ENCODE results near the gene SLC26A3. TPM values are rescaled to one million over a fixed set of nuclear protein-coding genes. Genes with fewer than 3 reads are reported as not detected.

SLC26A3 gene
- total and polyA plus RNA-seq, 2 of the 8 experiments (the other 6 are each of a cell fraction or from before 2014, with no cell fraction given), result not detected

GRCh38 chr7:107718456-107719193, 84.4 kb downstream of the SLC26A3 start:
- H3K4me1 ChIP-seq (replicated peaks in 1 of 4; ENCODE audit: control insufficient read depth in 3 of 4, insufficient read depth in 4 of 4, low read length in 3 of 4), result no peaks in the 10 kb centered on the region
- no peaks in the 10 kb centered on the region for H3K79me1 ChIP-seq (ENCODE audit: low read depth, low read length)
- no peak overlapping the region for H3K27ac ChIP-seq (ENCODE audit: low read depth, low read length)
- no peak overlapping the region for H3K4me2 ChIP-seq (ENCODE audit: insufficient read depth in 1 of 2, low read depth in 2 of 2, low read length in 2 of 2)
- no peaks in the 10 kb centered on the region for H3K79me2 ChIP-seq (ENCODE audit: control insufficient read depth in 1 of 2, insufficient read depth in 2 of 2, low read length in 2 of 2)
- no peak overlapping the region for H4K91ac ChIP-seq (replicated peaks; ENCODE audit: insufficient read length, low read length)
- H4K5ac ChIP-seq (ENCODE audit: insufficient read length, low read depth, low read length), result no peak overlapping the region
- no peak overlapping the region for H3K56ac ChIP-seq (replicated peaks; ENCODE audit: insufficient read length, low read depth, low read length)
- H4K8ac ChIP-seq (ENCODE audit: extremely low read depth, insufficient read depth, low read length), result no peak overlapping the region
- WGBS, 2 experiments (ENCODE audit: extremely low coverage in 1 of 2, insufficient coverage in 1 of 2, insufficient read length in 1 of 2, insufficient replicate concordance in 2 of 2, low coverage in 1 of 2, low lambda C conversion rate in 2 of 2, missing lambda C conversion rate in 1 of 2), result 94 to 100% methylated on average over 3 to 4 of the region's 4 CpGs
- DNase-seq (ENCODE audit: low read depth in 1 of 2, low spot score in 2 of 2) (no peak), FAIRE-seq (no peak)
- CTCF ChIA-PET (ENCODE audit: partially characterized antibody), result interaction anchor here (2.2 kb wide), 1 partner anchor 16 kb away, joined by 8 read pairs; no protein-coding TSS in a partner anchor
- H2BK20ac ChIP-seq (ENCODE audit: low read length), result no peak overlapping the region
- no peak overlapping the region for H2BK120ac ChIP-seq (replicated peaks; ENCODE audit: low read depth, low read length)
- no peaks in the 10 kb centered on the region for H3K27me3 ChIP-seq (replicated peaks in 1 of 4; ENCODE audit: control insufficient read depth in 3 of 4, extremely low read depth in 1 of 4, insufficient read depth in 3 of 4, low read length in 3 of 4)
- H3K9me3 ChIP-seq (ENCODE audit: insufficient read depth in 2 of 2, low read depth in 1 of 2, low read length in 1 of 2), result no peaks in the 10 kb centered on the region
- TF ChIP-seq SIX5 (IDR thresholded peaks at IDR 0.05; ENCODE audit: low read depth, low read length), result no peak
- TF ChIP-seq MAFK (IDR thresholded peaks at IDR 0.05; ENCODE audit: low read depth, low read length), result no peak
- TF ChIP-seq CBX5 (IDR thresholded peaks at IDR 0.05; ENCODE audit: low read depth, low read length), result no peak
- no peak for TF ChIP-seq YY1 (IDR thresholded peaks at IDR 0.05; ENCODE audit: low read depth, low read length)
- TF ChIP-seq HDAC2 (IDR thresholded peaks at IDR 0.05; ENCODE audit: borderline replicate concordance in 1 of 2, low read depth in 2 of 2, low read length in 2 of 2), result no peak
- no peak for TF ChIP-seq BRCA1 (IDR thresholded peaks at IDR 0.05; ENCODE audit: low read depth, low read length)
- TF ChIP-seq PHF8 (conservative IDR thresholded peaks at IDR 0.05; ENCODE audit: low read depth, low read length), result no peak
- TF ChIP-seq NANOG (IDR thresholded peaks at IDR 0.05; ENCODE audit: insufficient read depth, low read depth, low read length, poor library complexity, severe bottlenecking), result no peak
- no peak overlapping the region for H2AFZ ChIP-seq (ENCODE audit: low read length)
- no peaks in the 10 kb centered on the region for H3K36me3 ChIP-seq (ENCODE audit: control insufficient read depth in 2 of 4, insufficient read depth in 4 of 4, low read length in 3 of 4)
- no peak overlapping the region for H3K4ac ChIP-seq (replicated peaks; ENCODE audit: insufficient read length, low read depth, low read length)
- H3K23me2 ChIP-seq (ENCODE audit: low read depth, low read length), result no peaks in the 10 kb centered on the region
- no peaks in the 10 kb centered on the region for H4K20me1 ChIP-seq (replicated peaks in 1 of 2; ENCODE audit: control insufficient read depth in 1 of 2, insufficient read depth in 2 of 2, low read length in 2 of 2)
- H3K9ac ChIP-seq (replicated peaks in 1 of 4; ENCODE audit: extremely low read depth in 1 of 4, low read depth in 3 of 4, low read length in 3 of 4), result no peak overlapping the region
- no peak overlapping the region for H3K4me3 ChIP-seq (ENCODE audit: extremely low read depth in 1 of 4, insufficient read depth in 2 of 4, low read depth in 3 of 4, low read length in 4 of 4)
- H2BK12ac ChIP-seq (ENCODE audit: low read depth, low read length), result no peak overlapping the region
- no peak overlapping the region for H2AK5ac ChIP-seq (ENCODE audit: low read depth, low read length)
- POLR2A ChIA-PET (ENCODE audit: partially characterized antibody), result no interaction called here
- no peak overlapping the region for H2BK15ac ChIP-seq (ENCODE audit: low read length)
- H3K23ac ChIP-seq (ENCODE audit: insufficient read length), result no peak overlapping the region
- H3K18ac ChIP-seq (ENCODE audit: extremely low read depth, low read length), result no peak overlapping the region
- no peak overlapping the region for H3K14ac ChIP-seq (ENCODE audit: insufficient read length)
- no peak overlapping the region for H2BK5ac ChIP-seq (ENCODE audit: low read depth, low read length)
